ENCODE results near the gene NEURL1.

DNA sequence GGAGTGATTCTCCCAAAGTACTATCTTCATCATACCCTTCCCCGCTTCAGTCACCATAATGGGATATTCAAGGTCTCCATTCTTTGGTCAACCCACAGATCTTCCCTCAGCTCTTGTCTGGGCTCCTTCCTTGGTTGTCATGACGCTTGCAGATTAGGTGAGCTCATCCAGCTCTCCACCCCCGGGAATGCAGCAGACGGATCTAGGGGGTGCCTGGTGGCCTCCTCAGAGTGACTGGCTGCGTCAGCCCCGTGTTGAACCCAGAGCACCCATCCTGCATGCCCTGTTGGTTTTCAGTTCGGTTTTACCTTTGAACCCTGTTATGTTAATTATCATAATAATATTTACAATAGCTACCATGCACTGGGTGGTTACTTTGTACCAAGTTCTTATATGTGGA lies 6.4 kb downstream of the NEURL1 start:
- no peak for TF ChIP-seq POLR2AphosphoS5 (IDR thresholded peaks at IDR 0.05; ENCODE audit: insufficient read depth, low read depth, low read length)
- TF ChIP-seq EZH2 (IDR thresholded peaks at IDR 0.05; ENCODE audit: borderline replicate concordance, low read depth, low read length, severe bottlenecking), result no peak

Data from endothelial cell of umbilical vein (primary cell).